ENCODE results near the gene FAM111A.
A peak's percentile ranks its signal among the peaks of the same experiment; 100 is the strongest.

Gene FAM111A

GRCh38 chr11:59144096-59144495 lies 1.4 kb downstream of the FAM111A start:
- peak; percentile 18 for DNase-seq

GRCh38 chr11:59144579-59145345 lies 2.1 kb downstream of the FAM111A start:
- DNase-seq: peak; percentile 88

DNA sequence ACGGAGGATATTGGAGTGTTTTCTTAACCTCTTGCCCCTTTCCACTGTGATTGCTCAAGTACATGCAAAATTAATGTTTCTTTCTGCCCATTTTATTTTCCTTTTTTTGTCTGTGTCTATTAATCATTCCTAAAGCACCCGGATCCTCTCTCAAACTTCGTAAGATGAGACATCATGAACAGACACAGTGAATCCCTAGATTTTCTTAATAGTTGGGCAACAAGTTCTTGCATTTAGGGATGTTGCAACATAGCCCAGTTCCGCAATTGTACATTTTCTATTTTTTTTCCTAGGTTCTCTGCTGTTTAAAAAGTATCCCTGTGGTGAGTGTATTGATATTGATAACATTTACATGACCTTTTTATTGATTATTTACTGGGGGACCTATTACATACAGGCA lies 2.9 kb downstream of the FAM111A start:
- no peak for DNase-seq

DNA sequence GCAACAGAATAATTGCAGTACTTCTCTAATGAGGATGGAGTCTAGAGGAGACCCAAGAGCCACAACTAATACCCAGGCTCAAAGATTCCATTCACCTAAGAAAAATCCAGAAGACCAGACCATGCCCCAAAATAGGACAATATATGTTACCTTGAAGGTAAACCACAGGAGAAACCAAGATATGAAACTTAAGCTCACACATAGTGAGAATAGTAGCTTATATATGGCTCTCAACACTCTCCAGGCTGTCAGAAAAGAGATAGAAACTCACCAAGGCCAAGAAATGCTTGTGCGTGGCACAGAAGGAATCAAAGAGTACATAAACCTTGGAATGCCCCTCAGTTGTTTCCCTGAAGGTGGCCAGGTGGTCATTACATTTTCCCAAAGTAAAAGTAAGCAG lies 9.1 kb downstream of the FAM111A start:
- no peak for DNase-seq

DNA sequence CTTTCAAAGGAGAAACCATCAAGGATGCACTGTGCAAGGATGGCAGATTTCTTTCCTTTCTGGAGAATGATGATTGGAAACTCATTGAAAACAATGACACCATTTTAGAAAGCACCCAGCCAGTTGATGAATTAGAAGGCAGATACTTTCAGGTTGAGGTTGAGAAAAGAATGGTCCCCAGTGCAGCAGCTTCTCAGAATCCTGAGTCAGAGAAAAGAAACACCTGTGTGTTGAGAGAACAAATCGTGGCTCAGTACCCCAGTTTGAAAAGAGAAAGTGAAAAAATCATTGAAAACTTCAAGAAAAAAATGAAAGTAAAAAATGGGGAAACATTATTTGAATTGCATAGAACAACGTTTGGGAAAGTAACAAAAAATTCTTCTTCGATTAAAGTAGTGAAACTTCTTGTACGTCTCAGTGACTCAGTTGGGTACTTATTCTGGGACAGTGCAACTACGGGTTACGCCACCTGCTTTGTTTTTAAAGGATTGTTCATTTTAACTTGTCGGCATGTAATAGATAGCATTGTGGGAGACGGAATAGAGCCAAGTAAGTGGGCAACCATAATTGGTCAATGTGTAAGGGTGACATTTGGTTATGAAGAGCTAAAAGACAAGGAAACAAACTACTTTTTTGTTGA lies 9.8 kb downstream of the FAM111A start:
- DNase-seq: no peak

DNA sequence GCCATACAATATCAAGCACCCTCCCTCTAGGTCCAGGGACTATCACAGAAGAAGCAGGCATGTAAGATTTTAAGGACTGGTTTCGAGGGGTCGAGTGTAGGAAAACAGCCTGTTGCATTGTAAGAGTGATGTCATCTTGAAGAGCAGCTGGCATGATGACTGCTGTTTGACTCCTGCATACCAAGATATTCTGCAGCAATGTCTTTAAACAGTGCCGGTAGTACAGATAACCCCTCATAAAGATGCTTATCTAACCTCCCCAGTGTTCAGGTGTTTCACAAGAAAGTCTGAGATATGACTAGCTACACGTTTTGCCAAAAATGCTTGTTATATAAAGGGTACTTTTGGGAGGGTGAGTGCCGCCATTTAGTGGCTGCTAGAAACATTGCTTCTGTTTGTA lies 12.0 kb downstream of the FAM111A start:
- DNase-seq: no peak

- no peak for DNase-seq
Measured at GRCh38 chr11:59157433-59157832, 14.8 kb downstream of the FAM111A start.

- DNase-seq: peak; percentile 70
Measured at GRCh38 chr11:59158206-59159068, 15.8 kb downstream of the FAM111A start.

DNA sequence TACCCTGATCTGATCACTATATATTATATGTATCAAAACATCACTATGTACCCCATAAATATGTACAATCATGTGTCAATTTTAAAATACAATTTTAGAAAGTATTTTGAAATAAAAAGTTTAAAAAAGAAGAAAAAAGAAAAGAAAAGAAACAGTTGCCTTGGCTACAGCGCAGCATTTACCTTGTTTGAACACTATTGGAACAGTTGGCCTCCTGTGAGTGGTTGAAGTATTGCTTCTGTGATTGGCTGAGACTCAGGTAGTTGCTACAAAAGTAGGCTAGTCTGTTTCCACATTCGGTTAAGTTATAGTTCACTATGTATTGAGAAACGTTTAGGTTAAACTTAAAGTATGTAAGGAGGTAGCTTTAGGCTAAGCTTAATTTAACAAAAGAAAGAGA lies 21.4 kb downstream of the FAM111A start:
- DNase-seq: no peak

DNA sequence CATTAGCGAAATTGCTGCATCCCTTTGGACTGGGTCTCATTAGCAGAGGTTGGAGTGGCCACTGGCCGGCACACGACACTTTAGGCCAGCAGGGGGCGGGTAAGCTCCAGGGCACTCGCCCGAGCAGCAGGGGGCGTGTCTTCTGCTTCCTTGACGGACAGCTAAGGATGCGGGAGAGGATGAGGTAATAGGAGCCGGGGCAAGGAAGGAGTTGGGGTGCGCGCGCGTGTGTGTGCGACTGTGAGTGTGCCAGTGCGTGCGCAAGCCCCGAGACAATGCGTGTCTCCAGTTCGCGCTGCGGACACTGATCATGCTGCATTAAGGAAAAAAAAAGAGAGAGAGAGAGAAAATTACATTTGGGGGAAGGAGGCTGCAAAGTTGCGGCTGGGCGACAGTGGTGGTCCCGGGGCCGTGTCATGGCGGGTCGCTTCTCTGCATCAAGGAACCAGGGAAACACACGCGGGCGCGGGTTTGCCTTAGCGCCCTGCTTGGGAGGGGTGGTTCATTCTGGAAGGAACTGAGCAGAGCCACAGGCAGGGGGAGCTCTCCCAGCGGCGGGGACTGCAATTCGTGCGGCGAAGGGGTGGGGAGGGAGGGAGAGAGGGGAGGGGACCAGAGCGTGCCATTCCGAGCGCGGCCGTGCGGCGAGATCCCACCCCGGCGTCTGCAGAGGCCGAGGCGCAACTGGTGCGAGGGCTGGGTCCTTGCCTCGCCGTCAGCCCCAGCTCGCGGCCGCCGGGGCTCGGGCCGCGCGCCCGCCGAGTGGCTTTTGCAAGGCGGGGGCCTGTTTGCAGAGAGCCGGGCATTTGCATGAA lies 29.1 kb downstream of the FAM111A start, which contains the start of gene DTX4:
Gene DTX4, plus strand, starts transcription at position 625 of the 815 bp plus-strand sequence. CDS start 464 bp downstream, outside the sequence.
- peak; percentile 88 for DNase-seq

DNA sequence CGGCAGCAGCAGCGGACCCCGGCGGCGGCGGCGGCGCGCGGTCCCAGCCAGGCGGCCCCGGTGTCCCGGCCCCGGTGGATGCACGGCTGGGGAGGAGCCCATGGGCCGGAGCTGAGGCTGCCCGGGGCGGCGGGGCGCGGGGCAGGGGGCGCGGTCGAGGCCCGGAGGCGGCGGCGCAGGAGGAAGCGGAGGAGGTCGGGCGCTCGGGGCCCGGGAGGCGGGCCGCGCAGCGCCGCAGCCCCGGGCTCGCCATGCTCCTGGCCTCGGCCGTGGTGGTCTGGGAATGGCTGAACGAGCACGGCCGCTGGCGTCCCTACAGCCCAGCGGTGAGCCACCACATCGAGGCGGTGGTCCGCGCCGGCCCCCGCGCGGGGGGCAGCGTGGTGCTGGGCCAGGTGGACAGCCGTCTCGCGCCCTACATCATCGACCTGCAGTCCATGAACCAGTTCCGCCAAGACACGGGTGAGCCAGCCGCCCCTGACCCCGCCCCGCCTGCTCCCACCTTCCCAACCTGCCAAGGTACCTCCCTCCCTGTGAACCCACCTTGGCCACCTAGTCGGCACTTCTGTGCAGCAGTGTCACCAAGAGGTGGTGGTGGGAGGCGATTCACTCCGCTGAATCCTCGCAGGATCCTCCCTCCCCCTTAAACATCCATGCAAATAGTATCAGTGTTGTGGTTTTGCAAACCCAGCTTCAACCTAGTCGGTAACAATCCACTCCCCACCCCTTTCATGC lies 29.9 kb downstream of the FAM111A start:
- no peak for DNase-seq

DNA sequence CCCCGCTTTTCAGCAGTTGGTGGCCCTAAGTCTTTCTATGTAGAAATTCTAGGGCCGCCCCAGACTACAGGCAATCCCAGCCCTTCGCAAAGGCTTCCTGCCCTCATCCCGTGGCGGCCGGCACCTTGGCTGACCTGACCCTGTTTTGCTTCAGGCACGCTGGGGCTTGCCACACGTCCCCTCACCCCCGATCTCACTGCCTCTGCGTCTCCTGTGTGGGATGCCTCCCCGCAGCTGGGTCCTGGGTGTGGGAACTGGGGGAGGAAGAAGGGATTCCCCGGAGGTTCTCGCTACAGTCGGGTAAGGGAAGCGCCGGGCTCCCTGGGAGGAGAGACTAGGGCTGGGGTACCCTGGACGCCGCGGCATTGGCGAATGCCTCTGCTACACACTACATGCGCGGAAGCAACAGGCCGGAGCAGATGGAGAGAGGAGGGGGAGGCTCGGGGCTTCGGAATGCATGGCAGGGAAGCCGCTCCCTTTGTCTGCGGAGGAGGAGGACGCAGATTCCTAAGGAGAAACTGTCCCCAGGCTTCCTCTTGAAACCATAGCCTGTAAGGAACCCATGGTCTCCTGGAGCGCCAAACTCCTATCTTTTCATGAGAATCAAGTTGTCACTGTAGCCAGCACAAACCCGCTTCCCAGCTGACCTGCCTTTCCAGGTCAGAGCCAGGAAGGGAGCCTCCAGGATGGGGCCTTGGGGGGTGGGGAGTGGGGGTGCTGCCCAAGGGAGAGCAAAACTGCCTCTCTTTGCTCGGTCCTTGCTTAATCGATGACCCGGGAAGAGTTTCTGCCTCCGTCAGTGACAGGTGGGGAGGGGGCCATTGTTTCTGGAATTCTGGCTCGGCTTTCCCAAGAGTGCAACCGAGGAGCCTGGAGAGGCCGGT lies 30.7 kb downstream of the FAM111A start:
- DNase-seq: no peak

- no peak for DNase-seq
Measured at GRCh38 chr11:59173964-59174663, 31.5 kb downstream of the FAM111A start.

DNA sequence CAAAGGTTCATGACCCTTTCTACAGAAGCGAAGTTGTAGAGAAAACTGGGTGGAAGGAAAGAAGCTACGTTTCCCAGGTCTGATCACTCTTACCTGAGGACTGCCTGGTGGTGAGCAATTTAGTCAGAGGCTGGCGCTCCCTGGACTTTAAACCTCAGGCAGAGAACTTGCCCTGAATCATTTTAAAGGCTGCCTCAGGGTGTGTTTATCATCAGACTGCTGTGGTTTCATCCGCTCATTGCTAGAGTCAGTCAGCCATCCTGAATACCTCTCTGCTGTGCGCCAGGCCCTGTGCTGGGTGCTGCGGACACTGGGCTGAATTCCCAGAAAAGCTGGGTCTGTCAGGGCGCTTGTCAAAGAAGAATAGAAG lies 32.0 kb downstream of the FAM111A start:
- DNase-seq: no peak

- no peak for DNase-seq
Measured at GRCh38 chr11:59175091-59175501, 32.4 kb downstream of the FAM111A start.

DNA sequence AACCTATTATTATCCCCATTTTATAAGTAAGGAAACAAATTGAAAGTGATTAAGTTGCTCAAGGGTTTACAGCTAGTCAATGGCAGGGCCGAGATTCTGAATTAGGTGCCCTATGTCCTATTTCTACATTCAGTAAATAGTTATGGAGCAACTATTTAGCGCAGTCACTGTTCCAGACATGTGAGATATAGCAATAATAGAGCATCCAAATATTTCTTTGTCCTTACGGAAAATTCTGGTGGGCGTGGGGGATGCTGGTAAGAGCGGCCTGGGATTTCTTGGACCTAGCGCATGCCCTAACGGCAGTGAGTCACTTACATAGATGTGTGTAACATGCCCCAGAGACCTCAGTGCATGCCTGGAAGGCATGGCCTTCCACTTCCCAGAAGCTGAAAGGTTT lies 33.7 kb downstream of the FAM111A start:
- DNase-seq: no peak

- DNase-seq: no peak
Measured at GRCh38 chr11:59178402-59178801, 35.7 kb downstream of the FAM111A start.

- DNase-seq: no peak
Measured at GRCh38 chr11:59179121-59179520, 36.5 kb downstream of the FAM111A start.

DNA sequence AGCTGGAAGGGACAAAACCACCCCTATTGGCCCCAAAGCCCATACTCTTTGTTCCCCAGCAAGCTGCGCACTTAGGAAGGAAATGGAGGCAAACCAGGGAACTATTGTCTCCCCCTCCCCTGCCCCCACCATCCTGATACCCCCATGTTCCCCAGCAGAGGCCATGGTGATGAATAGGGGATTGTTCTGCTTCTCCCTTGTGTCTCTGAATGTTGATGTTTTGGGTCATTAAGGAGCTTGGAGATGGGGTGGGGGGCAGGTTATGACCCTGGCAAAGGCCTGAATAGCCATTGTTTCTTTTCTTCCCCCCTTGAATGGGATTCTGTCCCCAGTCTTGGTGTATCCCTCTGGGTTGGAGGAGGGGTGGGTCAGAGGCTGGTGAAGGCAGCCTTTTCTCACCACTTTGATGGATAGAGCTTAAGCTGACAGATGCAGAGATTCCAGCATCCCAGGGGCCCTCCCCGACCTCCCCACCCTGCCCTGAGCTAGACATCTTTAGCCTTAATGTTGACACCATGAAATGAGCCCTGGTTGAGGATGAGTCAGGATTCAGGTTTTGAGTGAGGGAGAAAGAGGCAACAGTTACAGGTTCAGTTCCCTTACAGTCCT lies 37.6 kb downstream of the FAM111A start:
- no peak for DNase-seq

DNA sequence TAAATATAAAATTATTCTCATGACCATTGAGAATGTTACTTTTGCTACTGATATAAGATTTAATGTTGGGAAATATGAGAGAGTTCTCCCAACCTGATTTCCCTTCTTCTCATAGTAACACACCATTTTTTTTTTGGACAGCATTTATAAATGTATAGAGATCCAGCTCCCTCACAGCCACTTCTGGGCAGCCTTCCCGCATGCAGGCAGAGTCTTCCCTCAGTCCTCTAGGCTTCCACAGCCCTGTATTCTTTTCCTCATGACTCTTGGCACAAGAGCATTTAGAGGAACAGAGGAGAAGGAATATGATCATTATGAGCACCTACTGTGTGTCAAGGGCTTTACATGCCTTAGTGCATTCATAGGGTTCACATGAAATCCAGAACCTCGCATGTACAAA lies 38.3 kb downstream of the FAM111A start:
- DNase-seq: no peak
